GM08714 (cell line): ENCODE measurements around the gene MEGF10.

ENCODE experiments used
- H3K4me3 ChIP-seq: fragments of 200-500 bp; sonication (Bioruptor generic); 2 replicates; pipeline ENCODE4 v1.5.1; 2014; ENCODE audit warnings: mild to moderate bottlenecking, low read length, inconsistent platforms
- ZNF274 ChIP-seq: IDR thresholded peaks from 2 replicates; pipeline ENCODE4 v1.6.1; 2012; ENCODE audit warnings: mild to moderate bottlenecking, low read depth, low read length

Gene MEGF10

DNA sequence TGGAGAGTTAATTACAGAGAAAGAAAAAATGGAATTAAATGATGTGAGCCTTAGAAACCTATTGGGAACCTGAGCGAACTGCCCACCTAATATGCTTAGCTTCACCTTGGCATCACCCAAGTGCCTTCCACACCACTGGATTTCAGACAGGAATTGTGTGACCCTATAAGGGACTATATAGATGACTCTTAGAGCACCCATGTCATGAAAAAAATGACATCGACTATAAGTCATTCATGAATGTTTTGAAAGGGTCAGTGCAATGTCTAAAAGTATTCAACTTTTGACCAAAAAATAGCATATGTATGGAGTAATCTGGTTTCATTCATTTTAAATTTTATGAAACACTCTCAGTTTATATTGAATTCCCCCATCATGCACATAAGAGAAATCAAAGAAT lies 145.2 kb downstream of the MEGF10 start:
- no peak for TF ChIP-seq ZNF274

DNA sequence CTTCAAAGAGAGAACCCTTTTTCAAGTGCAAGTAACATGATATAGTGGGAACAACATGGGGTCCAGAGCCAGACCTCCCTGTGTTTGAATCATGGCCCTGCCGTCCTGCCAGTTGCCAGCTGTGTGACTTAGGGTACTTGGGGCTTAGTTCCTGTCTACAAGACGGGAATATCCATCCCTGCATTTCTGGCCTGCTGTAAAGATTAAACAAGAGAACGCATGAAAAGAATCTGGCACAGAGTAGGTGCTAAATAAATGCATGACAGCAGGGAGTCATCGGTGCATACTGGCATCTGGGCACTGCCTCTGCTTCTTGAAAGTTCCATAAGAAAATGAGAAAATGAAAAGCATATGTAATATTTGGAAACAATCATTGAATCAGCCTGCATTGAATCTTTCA lies 149.0 kb downstream of the MEGF10 start:
- no peak for TF ChIP-seq ZNF274
- H3K4me3 ChIP-seq, result no peak overlapping the region

More for the DNA sequence above, 145.2 kb downstream of the MEGF10 start:
- no peak overlapping the region for H3K4me3 ChIP-seq

DNA sequence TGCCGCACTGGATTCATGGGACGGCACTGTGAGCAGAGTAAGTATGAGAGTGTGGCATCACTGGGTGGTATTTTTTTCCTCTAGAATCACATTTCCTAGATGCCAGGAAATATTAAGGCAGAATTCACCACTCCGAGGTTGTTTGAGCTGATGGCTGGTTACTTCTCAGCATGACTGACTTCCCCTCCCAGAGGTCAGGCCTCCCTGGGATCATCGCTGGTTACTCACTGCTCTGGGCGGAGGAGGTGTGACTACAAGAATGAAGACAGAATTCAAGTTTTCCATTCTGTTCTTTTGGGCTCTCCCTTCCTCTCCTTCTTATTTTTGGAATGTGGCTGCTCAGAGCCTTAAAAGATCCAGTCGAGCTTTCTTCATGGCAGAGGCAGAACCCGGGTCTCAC lies 150.2 kb downstream of the MEGF10 start:
- TF ChIP-seq ZNF274, result no peak

DNA sequence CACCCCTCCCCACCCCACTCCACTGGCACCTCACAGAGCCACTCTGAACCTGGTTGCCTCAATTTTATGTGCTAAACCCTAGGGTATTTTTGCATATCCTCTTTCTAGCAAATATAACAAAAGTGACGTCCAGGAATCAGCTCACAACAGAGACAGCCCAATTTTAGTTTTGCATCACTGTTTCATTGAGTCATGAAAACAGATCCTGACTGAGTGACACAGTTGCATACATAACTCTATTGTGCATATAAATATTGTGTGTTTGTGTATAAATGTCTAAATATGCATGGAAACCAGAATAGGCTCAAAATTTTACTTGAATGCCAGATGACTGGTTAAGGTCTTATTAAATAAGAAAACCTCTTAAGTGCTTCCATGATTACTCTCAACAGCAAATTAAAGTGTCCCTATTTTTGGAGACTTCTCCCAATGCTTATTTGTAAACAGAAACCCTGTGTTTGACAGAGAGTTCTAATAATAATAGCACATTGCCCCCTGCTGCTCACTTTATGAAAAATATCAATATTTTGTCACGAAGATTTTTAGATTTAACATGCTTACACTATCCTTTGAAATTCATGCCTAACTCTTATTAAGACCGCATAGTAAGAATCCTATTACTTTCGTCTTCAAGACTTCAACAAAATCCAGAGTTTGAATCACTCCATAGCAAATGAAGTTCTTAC lies 151.3 kb downstream of the MEGF10 start:
- no peak overlapping the region for H3K4me3 ChIP-seq
- no peak for TF ChIP-seq ZNF274

More for the DNA sequence above, 150.2 kb downstream of the MEGF10 start:
- H3K4me3 ChIP-seq, result no peak overlapping the region

DNA sequence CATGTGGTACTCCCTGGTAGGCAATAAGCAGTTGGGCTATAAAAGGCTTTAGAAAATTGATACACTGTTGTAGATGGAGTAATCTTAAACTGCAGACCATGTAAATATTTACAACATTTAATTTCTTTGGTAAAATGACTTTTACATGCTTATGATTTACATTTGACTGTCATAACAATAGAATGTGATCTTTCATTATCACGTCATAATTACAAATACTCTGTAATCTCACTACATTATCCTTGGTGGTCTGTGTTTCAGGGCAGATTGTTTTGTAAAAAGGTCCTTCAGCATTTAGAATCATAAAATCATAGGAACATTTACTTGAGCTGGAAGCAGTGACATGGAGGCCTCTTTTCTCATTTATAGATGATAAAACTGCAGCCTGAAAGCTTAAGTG lies 153.6 kb downstream of the MEGF10 start:
- no peak for TF ChIP-seq ZNF274

DNA sequence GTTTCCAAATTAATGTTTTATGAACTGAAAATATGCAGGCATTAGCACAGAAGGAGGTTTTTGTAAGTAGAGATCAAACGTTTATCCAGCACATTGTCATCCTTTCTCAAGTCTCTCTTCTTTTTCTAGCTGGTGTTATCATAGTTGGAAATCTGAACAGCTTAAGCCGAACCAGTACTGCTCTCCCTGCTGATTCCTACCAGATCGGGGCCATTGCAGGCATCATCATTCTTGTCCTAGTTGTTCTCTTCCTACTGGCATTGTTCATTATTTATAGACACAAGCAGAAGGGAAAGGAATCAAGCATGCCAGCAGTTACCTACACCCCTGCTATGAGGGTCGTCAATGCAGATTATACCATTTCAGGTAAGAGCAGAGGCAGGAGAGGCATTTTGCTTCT lies 154.7 kb downstream of the MEGF10 start:
- H3K4me3 ChIP-seq, result no peak overlapping the region
- TF ChIP-seq ZNF274, result no peak

More for the DNA sequence above, 153.6 kb downstream of the MEGF10 start:
- no peak overlapping the region for H3K4me3 ChIP-seq

DNA sequence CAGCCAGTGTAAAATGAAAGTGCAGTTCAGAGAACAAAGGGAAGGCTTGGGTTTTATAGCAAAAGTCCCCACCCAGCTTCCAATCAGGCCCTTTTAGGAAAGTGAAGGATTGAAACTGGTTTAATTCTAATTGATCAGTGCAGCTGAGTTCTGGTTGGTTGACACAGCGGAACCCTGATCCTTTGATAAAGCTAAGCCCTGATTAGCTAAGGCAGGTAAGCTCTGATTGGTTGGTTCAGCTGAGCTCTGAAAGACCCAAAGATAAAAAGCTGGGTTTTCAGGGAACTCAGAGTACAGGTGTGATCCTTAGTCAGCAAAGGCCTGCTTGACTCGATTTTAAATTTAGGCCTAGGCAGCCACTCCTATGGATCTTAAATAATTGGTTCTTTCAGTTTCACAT lies 156.0 kb downstream of the MEGF10 start:
- TF ChIP-seq ZNF274, result no peak
- no peak overlapping the region for H3K4me3 ChIP-seq

DNA sequence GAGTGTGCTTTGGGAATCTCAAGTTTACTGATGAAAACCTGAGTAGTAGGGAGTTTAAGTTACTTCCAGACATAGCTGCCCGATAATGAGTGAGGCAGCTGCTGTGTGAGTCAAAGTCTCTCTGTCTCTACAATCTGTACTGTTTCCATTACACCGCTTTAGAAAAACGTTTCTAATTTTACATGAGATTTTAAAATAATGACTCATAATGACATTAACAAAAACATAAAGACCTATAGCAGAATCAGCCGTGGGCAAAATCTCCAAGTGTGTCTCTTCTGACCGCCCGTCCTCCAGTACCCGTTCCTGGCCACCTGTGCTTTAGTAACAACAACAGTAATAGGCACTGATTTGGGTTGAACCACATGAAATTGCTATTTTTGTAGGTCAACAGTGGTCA lies 157.2 kb downstream of the MEGF10 start:
- no peak for TF ChIP-seq ZNF274

DNA sequence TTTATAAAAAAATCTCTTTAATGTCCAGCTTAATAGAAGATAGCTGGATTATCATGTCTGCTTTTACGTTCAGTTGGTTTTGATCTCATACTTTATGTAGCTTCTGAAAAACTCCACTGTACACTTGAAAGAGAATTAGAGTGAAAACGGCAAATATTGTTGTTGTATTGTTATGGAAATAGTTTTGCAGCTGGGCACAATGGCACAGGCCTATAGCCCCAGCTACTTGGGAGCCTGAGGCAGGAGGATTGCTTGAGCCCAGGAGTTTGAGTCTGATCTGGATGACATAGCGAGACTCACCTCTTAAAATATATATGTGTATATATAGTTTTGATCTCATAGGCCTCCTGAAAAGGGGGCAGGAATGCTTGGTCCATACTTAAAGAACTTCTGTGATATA lies 159.4 kb downstream of the MEGF10 start:
- TF ChIP-seq ZNF274, result no peak
- no peak overlapping the region for H3K4me3 ChIP-seq

More for the DNA sequence above, 157.2 kb downstream of the MEGF10 start:
- no peak overlapping the region for H3K4me3 ChIP-seq

DNA sequence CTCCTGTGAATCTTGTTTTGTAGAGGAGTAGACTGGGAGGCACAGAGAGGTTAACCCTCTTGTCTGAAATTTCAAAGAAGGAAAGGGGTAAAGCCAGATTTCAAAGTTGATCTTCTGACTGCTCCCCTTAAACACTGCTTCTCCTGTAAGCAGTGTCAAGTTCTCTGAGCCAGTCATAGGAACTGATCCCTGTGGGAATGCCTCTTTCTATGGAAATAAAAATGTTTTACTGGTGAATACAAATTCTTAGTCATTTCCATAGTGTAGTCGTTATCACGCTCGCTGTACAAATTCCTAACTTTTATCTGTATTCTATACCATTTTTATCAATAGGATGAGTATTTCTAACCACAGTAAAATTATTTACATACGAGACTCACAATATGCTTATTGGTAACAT lies 160.5 kb downstream of the MEGF10 start:
- TF ChIP-seq ZNF274, result no peak
- no peak overlapping the region for H3K4me3 ChIP-seq

DNA sequence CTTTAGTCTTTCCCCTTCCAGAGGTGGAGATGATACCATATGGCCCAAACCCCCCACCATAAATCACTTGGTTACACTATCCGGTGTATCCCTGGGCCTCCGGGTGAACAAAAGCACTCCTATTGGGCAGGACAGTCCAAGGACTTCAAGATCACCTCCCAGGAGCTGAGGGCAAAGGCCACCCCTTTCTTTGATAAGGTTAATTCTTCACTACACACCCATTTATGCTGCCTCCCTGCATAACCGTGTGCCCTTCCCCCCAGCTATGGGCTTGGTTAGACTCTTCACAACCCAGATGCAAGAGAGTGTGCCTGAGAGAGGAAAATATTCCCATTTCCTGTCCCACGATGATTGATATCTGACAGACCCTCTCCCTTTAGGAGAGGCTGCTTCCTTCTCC lies 162.0 kb downstream of the MEGF10 start:
- TF ChIP-seq ZNF274, result no peak
- no peak overlapping the region for H3K4me3 ChIP-seq

DNA sequence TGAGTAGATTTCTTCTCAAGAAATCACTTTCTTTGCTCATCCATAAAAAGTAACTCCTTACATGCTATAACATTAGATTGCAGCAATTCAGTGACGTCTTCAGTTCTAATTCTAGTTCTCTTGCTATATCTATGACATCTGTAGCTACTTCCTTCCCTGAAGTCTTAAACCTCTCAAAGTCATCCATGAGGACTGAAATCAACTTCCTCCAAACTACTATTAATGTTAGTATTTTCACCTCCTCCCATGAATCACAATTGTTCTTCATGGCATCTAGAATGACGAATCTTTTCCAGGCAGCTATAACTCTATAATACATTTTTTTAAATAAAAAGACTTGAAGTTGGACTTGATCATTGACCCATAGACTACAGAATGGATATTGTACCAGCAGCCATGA lies 180.6 kb downstream of the MEGF10 start:
- TF ChIP-seq ZNF274, result no peak
- no peak overlapping the region for H3K4me3 ChIP-seq

DNA sequence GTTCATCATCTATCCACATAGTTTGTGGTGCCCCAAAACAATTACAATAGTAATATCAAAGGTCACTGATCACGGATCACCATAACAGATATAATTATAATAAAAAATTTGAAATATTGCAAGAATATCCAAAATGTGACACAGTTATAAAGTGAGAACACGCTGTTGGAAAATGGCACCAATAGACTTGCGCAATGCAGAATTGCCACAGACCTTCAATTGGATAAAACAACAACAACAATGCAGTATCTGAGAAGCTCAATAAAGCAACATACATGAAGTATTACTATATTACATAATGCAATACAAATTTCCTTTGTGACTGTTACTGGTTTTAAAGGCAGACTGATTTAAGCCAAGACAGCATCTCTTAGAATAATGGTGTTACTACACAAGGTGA lies 182.1 kb downstream of the MEGF10 start:
- no peak overlapping the region for H3K4me3 ChIP-seq
- no peak for TF ChIP-seq ZNF274

DNA sequence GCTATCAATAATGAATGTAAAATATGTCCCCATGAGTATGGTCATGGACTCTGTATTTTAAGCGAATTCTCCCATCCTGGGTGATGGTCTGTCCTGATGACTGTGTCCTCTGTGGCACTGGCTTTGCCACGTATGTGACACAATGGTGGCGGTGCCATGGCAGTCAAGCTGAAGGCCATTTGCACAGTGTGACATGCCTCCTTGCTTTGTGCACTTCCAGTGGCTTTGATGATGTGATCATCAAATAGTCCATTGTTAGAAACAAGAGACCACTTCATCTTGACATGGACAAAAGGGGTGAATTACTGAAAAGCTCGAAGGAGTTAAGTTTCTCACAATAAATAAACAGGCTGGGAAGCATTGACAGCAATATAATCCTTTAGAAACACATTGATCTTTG lies 195.9 kb downstream of the MEGF10 start:
- no peak for TF ChIP-seq ZNF274

DNA sequence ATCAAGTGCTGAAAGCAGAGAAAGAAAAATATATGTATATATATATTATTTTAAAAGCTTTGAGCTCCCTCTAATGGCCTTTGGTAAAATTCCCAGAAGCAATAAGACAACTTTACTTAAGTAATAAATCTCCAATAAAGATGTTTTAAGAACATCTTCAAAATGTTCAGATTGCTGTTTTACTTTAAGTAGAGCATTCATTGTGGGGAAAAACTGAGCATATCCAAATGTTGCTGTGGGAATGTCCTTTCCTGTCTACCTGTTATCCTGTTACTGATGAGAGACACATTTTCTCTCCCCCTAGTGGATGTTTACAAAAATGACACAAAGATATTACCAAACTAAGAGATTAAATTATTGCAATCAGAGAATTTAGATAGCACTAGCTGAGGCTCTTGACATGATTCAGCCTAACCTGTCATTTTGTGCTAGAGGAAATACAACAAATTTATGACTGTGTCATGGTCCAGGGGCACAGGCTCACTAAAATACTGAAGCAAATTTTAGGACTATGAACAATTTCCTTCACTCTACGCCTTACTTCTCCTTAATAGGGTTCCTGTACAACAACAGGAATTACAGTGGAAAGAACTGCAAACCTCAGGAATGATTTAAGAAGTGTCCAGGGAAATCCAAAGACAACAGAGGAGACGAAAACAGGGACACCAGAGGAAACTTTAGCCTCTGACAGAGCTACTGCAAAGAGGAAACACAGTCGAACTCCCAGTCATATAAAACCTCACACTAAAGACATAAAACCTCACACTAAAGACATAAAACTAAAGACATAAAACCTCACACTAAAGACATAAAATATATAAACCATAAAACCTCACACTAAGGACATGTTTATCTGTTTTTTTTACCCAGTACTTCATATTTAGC lies 202.5 kb downstream of the MEGF10 start:
- H3K4me3 ChIP-seq, result no peak overlapping the region
- TF ChIP-seq ZNF274, result no peak

More for the DNA sequence above, 195.9 kb downstream of the MEGF10 start:
- H3K4me3 ChIP-seq, result no peak overlapping the region
